Measurements from ENCODE around the gene IL19.
"Not testable (repeated sequence)": the region's sequence is repeated elsewhere in the genome, so short reads cannot be mapped to it uniquely, and the experiment has no call there.

The IL19 gene

GRCh38 chr1:206847946-206848345 lies 77.4 kb downstream of the IL19 start:
- no peaks in the 10 kb centered on the region for H3K36me3 ChIP-seq (ENCODE audit: control insufficient read depth, insufficient read depth, low read length)
- H3K4me3 ChIP-seq (ENCODE audit: low read depth, low read length): no peak overlapping the region
- H3K27me3 ChIP-seq (ENCODE audit: control insufficient read depth, insufficient read depth, low read length): no peaks in the 10 kb centered on the region
- H3K4me1 ChIP-seq (ENCODE audit: control insufficient read depth, insufficient read depth, low read length): no peaks in the 10 kb centered on the region
- no peaks in the 10 kb centered on the region; the same call in 1 of the 2 replicates for H3K9me3 ChIP-seq (ENCODE audit: control insufficient read depth, insufficient read depth, low read depth, low read length)
- no peak overlapping the region for H3K27ac ChIP-seq (ENCODE audit: low read depth, low read length)
- no peak overlapping the region for H3K9ac ChIP-seq (ENCODE audit: low read length)

- no peak overlapping the region for H3K9ac ChIP-seq (ENCODE audit: low read length)
- H3K36me3 ChIP-seq (ENCODE audit: control insufficient read depth, insufficient read depth, low read length): no peaks in the 10 kb centered on the region
- H3K9me3 ChIP-seq (ENCODE audit: control insufficient read depth, insufficient read depth, low read depth, low read length): no peaks in the 10 kb centered on the region; the same call in 1 of the 2 replicates
- no peak overlapping the region for H3K27ac ChIP-seq (ENCODE audit: low read depth, low read length)
- H3K4me3 ChIP-seq (ENCODE audit: low read depth, low read length): no peak overlapping the region
- H3K4me1 ChIP-seq (ENCODE audit: control insufficient read depth, insufficient read depth, low read length): no peaks in the 10 kb centered on the region
- H3K27me3 ChIP-seq (ENCODE audit: control insufficient read depth, insufficient read depth, low read length): no peaks in the 10 kb centered on the region
These were observed 79.8 kb downstream of the IL19 start for GRCh38 chr1:206850401-206850800.

GRCh38 chr1:206851341-206852010 lies 80.9 kb downstream of the IL19 start:
- Histone ChIP-seq H3K27me3 (ENCODE audit: control insufficient read depth, insufficient read depth, low read length) (no peaks in the 10 kb centered on the region), H3K36me3 (ENCODE audit: control insufficient read depth, insufficient read depth, low read length) (no peaks in the 10 kb centered on the region), H3K9me3 (ENCODE audit: control insufficient read depth, insufficient read depth, low read depth, low read length) (no peaks in the 10 kb centered on the region; the same call in 1 of the 2 replicates), H3K4me3 (ENCODE audit: low read depth, low read length) (no peak overlapping the region), H3K9ac (ENCODE audit: low read length) (no peak overlapping the region), H3K27ac (ENCODE audit: low read depth, low read length) (no peak overlapping the region), H3K4me1 (ENCODE audit: control insufficient read depth, insufficient read depth, low read length) (no peaks in the 10 kb centered on the region)

GRCh38 chr1:206852662-206853061 lies 82.1 kb downstream of the IL19 start:
- H3K4me1 ChIP-seq (ENCODE audit: control insufficient read depth, insufficient read depth, low read length); H3K9ac ChIP-seq (ENCODE audit: low read length); H3K9me3 ChIP-seq (ENCODE audit: control insufficient read depth, insufficient read depth, low read depth, low read length); H3K4me3 ChIP-seq (ENCODE audit: low read depth, low read length); H3K27me3 ChIP-seq (ENCODE audit: control insufficient read depth, insufficient read depth, low read length); H3K36me3 ChIP-seq (ENCODE audit: control insufficient read depth, insufficient read depth, low read length); H3K27ac ChIP-seq (ENCODE audit: low read depth, low read length): not testable (repeated sequence)

GRCh38 chr1:206853696-206854095 lies 83.1 kb downstream of the IL19 start:
- H3K4me1 ChIP-seq (ENCODE audit: control insufficient read depth, insufficient read depth, low read length); H3K27ac ChIP-seq (ENCODE audit: low read depth, low read length); H3K27me3 ChIP-seq (ENCODE audit: control insufficient read depth, insufficient read depth, low read length); H3K9ac ChIP-seq (ENCODE audit: low read length); H3K36me3 ChIP-seq (ENCODE audit: control insufficient read depth, insufficient read depth, low read length); H3K4me3 ChIP-seq (ENCODE audit: low read depth, low read length); H3K9me3 ChIP-seq (ENCODE audit: control insufficient read depth, insufficient read depth, low read depth, low read length): not testable (repeated sequence)

- H3K4me3 ChIP-seq (ENCODE audit: low read depth, low read length): no peak overlapping the region
- H3K9ac ChIP-seq (ENCODE audit: low read length): no peak overlapping the region
- H3K36me3 ChIP-seq (ENCODE audit: control insufficient read depth, insufficient read depth, low read length): no peaks in the 10 kb centered on the region
- H3K4me1 ChIP-seq (ENCODE audit: control insufficient read depth, insufficient read depth, low read length): no peaks in the 10 kb centered on the region
- peaks cover 4% of the 10 kb centered on the region; the same call in 1 of the 2 replicates for H3K27me3 ChIP-seq (ENCODE audit: control insufficient read depth, insufficient read depth, low read length)
- no peaks in the 10 kb centered on the region; the same call in 1 of the 2 replicates for H3K9me3 ChIP-seq (ENCODE audit: control insufficient read depth, insufficient read depth, low read depth, low read length)
- H3K27ac ChIP-seq (ENCODE audit: low read depth, low read length): no peak overlapping the region
These were observed 84.0 kb downstream of the IL19 start for GRCh38 chr1:206854401-206855129.

- H3K9ac ChIP-seq (ENCODE audit: low read length): no peak overlapping the region
- H3K27me3 ChIP-seq (ENCODE audit: control insufficient read depth, insufficient read depth, low read length): peaks cover 5% of the 10 kb centered on the region; the same call in 1 of the 2 replicates
- H3K27ac ChIP-seq (ENCODE audit: low read depth, low read length): no peak overlapping the region
- H3K9me3 ChIP-seq (ENCODE audit: control insufficient read depth, insufficient read depth, low read depth, low read length): no peaks in the 10 kb centered on the region; the same call in 1 of the 2 replicates
- H3K36me3 ChIP-seq (ENCODE audit: control insufficient read depth, insufficient read depth, low read length): no peaks in the 10 kb centered on the region
- H3K4me3 ChIP-seq (ENCODE audit: low read depth, low read length): no peak overlapping the region
- no peaks in the 10 kb centered on the region for H3K4me1 ChIP-seq (ENCODE audit: control insufficient read depth, insufficient read depth, low read length)
These were observed 85.3 kb downstream of the IL19 start for GRCh38 chr1:206855859-206856258.

GRCh38 chr1:206856674-206857464 lies 86.3 kb downstream of the IL19 start:
- Histone ChIP-seq H3K9me3 (ENCODE audit: control insufficient read depth, insufficient read depth, low read depth, low read length) (no peaks in the 10 kb centered on the region; the same call in 1 of the 2 replicates), H3K4me1 (ENCODE audit: control insufficient read depth, insufficient read depth, low read length) (no peaks in the 10 kb centered on the region), H3K9ac (ENCODE audit: low read length) (no peak overlapping the region), H3K36me3 (ENCODE audit: control insufficient read depth, insufficient read depth, low read length) (no peaks in the 10 kb centered on the region), H3K27ac (ENCODE audit: low read depth, low read length) (no peak overlapping the region), H3K4me3 (ENCODE audit: low read depth, low read length) (no peak overlapping the region), H3K27me3 (ENCODE audit: control insufficient read depth, insufficient read depth, low read length) (peaks cover 5% of the 10 kb centered on the region; the same call in 1 of the 2 replicates)

GRCh38 chr1:206859082-206859521 lies 88.5 kb downstream of the IL19 start:
- no peak overlapping the region for H3K9ac ChIP-seq (ENCODE audit: low read length)
- H3K27me3 ChIP-seq (ENCODE audit: control insufficient read depth, insufficient read depth, low read length): peaks cover 5% of the 10 kb centered on the region; the same call in 1 of the 2 replicates
- H3K4me1 ChIP-seq (ENCODE audit: control insufficient read depth, insufficient read depth, low read length): no peaks in the 10 kb centered on the region
- H3K36me3 ChIP-seq (ENCODE audit: control insufficient read depth, insufficient read depth, low read length): no peaks in the 10 kb centered on the region
- no peak overlapping the region for H3K4me3 ChIP-seq (ENCODE audit: low read depth, low read length)
- no peaks in the 10 kb centered on the region for H3K9me3 ChIP-seq (ENCODE audit: control insufficient read depth, insufficient read depth, low read depth, low read length)
- no peak overlapping the region for H3K27ac ChIP-seq (ENCODE audit: low read depth, low read length)

- no peaks in the 10 kb centered on the region for H3K36me3 ChIP-seq (ENCODE audit: control insufficient read depth, insufficient read depth, low read length)
- no peaks in the 10 kb centered on the region for H3K4me1 ChIP-seq (ENCODE audit: control insufficient read depth, insufficient read depth, low read length)
- H3K9ac ChIP-seq (ENCODE audit: low read length): no peak overlapping the region
- H3K27ac ChIP-seq (ENCODE audit: low read depth, low read length): no peak overlapping the region
- peaks cover 5% of the 10 kb centered on the region; the same call in 1 of the 2 replicates for H3K27me3 ChIP-seq (ENCODE audit: control insufficient read depth, insufficient read depth, low read length)
- no peak overlapping the region for H3K4me3 ChIP-seq (ENCODE audit: low read depth, low read length)
- H3K9me3 ChIP-seq (ENCODE audit: control insufficient read depth, insufficient read depth, low read depth, low read length): no peaks in the 10 kb centered on the region
These were observed 89.6 kb downstream of the IL19 start for GRCh38 chr1:206860165-206860564.

Data from HUES6 (cell line).